Transverse colon (tissue), 4 donors: ENCODE measurements around the gene ZBTB7C.

Source experiments
- CTCF ChIP-seq, 5 experiments: fragments of 200-600 bp in 3 of 5; fragments of 450-650 bp in 2 of 5; sonication (generic) in 3 of 5; IDR thresholded peaks; 1 replicate in 2 of 5; 2 replicates in 3 of 5; pipeline ENCODE4 v1.5.1; 2016 to 2017; ENCODE audit warnings: antibody characterized with exemption in 5 of 5, inconsistent platforms in 3 of 5, mild to moderate bottlenecking in 2 of 5, moderate library complexity in 1 of 5
- EP300 ChIP-seq: sonication (generic); formaldehyde crosslinking; IDR thresholded peaks from one replicate; pipeline ENCODE4 v1.6.1; 2017; ENCODE audit warnings: antibody characterized with exemption, low read depth
- POLR2A ChIP-seq: fragments of 450-650 bp; IDR thresholded peaks from one replicate; pipeline ENCODE4 v1.6.1; 2016; ENCODE audit warnings: antibody characterized with exemption, mild to moderate bottlenecking, moderate library complexity
- POLR2AphosphoS5 ChIP-seq, 3 donors: sonication (generic); formaldehyde crosslinking; IDR thresholded peaks; one replicate each; pipeline ENCODE4 v1.6.1; 2016; ENCODE audit warnings: antibody characterized with exemption in 3 of 3

- TF ChIP-seq CTCF (IDR thresholded peaks at IDR 0.05) (no peak), POLR2A (no peak), POLR2AphosphoS5 (IDR thresholded peaks at IDR 0.05) (no peak), EP300 (no peak)
These were observed 67.1 kb downstream of the ZBTB7C start for GRCh38 chr18:48342125-48342524.
